Gastrocnemius medialis (tissue), 4 donors: ENCODE data around the gene RALBP1.

Experiments
- POLR2A ChIP-seq, 2 donors: fragments of 450-650 bp; IDR thresholded peaks; one replicate each; pipeline ENCODE4 v1.6.1; 2017; ENCODE audit warnings: antibody characterized with exemption in 2 of 2, mild to moderate bottlenecking in 2 of 2, moderate library complexity in 2 of 2
- TF ChIP-seq, protein P1 (sequence below), 5 experiments: fragments of 450-650 bp in 3 of 5; fragments of 200-600 bp in 2 of 5; sonication (generic) in 2 of 5; IDR thresholded peaks in 4 of 5; conservative IDR thresholded peaks in 1 of 5; 1 replicate in 4 of 5; 2 replicates in 1 of 5; pipeline ENCODE4 v1.5.1; 2016 to 2019; ENCODE audit warnings: antibody characterized with exemption in 5 of 5, mild to moderate bottlenecking in 3 of 5, moderate library complexity in 3 of 5

DNA sequence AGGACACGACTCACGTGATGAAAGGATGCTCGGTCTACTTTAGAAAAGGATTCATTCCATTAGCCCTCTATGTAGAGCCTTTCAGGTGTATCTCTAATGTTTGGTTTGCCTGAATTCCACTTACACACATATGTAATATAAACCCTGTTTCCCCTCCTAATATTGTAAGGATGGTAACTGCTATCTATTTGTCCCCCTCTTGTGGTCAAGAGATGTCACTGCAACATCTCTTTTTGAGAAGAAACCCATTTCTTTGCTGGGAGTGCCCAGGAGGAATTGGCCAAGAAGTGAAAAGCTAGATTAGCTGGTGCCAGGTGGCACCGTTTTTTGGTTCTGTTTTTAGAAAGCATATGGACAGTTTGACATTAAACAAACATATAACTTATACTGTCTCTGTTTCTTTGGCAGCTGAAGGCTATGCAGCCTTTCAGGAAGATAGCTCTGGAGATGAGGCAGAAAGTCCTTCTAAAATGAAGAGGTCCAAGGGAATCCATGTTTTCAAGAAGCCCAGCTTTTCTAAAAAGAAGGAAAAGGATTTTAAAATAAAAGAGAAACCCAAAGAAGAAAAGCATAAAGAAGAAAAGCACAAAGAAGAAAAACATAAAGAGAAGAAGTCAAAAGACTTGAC is 41.2 kb downstream of the RALBP1 start:
- TF ChIP-seq, protein P1, sequence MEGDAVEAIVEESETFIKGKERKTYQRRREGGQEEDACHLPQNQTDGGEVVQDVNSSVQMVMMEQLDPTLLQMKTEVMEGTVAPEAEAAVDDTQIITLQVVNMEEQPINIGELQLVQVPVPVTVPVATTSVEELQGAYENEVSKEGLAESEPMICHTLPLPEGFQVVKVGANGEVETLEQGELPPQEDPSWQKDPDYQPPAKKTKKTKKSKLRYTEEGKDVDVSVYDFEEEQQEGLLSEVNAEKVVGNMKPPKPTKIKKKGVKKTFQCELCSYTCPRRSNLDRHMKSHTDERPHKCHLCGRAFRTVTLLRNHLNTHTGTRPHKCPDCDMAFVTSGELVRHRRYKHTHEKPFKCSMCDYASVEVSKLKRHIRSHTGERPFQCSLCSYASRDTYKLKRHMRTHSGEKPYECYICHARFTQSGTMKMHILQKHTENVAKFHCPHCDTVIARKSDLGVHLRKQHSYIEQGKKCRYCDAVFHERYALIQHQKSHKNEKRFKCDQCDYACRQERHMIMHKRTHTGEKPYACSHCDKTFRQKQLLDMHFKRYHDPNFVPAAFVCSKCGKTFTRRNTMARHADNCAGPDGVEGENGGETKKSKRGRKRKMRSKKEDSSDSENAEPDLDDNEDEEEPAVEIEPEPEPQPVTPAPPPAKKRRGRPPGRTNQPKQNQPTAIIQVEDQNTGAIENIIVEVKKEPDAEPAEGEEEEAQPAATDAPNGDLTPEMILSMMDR (IDR thresholded peaks at IDR 0.05 in 4 of 5, conservative IDR thresholded peaks at IDR 0.05 in 1 of 5), result peak; percentile 53 to 86 (median 75)
- no peak for TF ChIP-seq POLR2A (IDR thresholded peaks at IDR 0.05)
